ENCODE results near the gene SPCS2. TPM values are rescaled to one million over a fixed set of nuclear protein-coding genes. Genes with fewer than 3 reads are reported as not detected.
"Not testable (repeated sequence)": the region's sequence is repeated elsewhere in the genome, so short reads cannot be mapped to it uniquely, and the experiment has no call there.

Gene SPCS2
- total RNA-seq, 2 donors from 2014 or later, result 26.6 to 34.7 TPM

- no peak for TF ChIP-seq CTCF (IDR thresholded peaks at IDR 0.05)
- Histone ChIP-seq H3K4me3 (peak overlapping the region; percentile 60 to 72), H3K9me3 (no peaks in the 10 kb centered on the region), H3K36me3 (peaks cover 1% of the 10 kb centered on the region), H3K27me3 (no peaks in the 10 kb centered on the region), H3K4me1 (peaks cover 0 to 13% of the 10 kb centered on the region in 2 donors), H3K27ac (peak overlapping the region; percentile 70 to 73)
- no peak for DNase-seq (ENCODE audit: low spot score)
These were observed 40.2 kb downstream of the SPCS2 start for GRCh38 chr11:74989260-74989638.

- not testable (repeated sequence) for H3K27me3 ChIP-seq; H3K4me3 ChIP-seq; H3K27ac ChIP-seq; H3K9me3 ChIP-seq; DNase-seq (ENCODE audit: low spot score)
- Histone ChIP-seq H3K36me3 (peaks cover 10% of the 10 kb centered on the region), H3K4me1 (peaks cover 0 to 13% of the 10 kb centered on the region in 2 donors)
These were observed 41.1 kb downstream of the SPCS2 start for GRCh38 chr11:74990150-74990549.

- H3K36me3 ChIP-seq, result peaks cover 15% of the 10 kb centered on the region
- no peak for TF ChIP-seq CTCF (IDR thresholded peaks at IDR 0.05)
- no peaks in the 10 kb centered on the region for H3K9me3 ChIP-seq
- H3K27ac ChIP-seq, result no peak overlapping the region
- no peaks in the 10 kb centered on the region for H3K27me3 ChIP-seq
- peaks cover 0 to 13% of the 10 kb centered on the region in 2 donors for H3K4me1 ChIP-seq
- DNase-seq (ENCODE audit: low spot score), result no peak
- H3K4me3 ChIP-seq, result no peak overlapping the region
These were observed 41.9 kb downstream of the SPCS2 start for GRCh38 chr11:74990941-74991340.

GRCh38 chr11:74992852-74993251 is 43.8 kb downstream of the SPCS2 start:
- no peaks in the 10 kb centered on the region for H3K9me3 ChIP-seq
- no peaks in the 10 kb centered on the region for H3K27me3 ChIP-seq
- no peak for DNase-seq (ENCODE audit: low spot score)
- H3K27ac ChIP-seq, result no peak overlapping the region
- TF ChIP-seq CTCF (IDR thresholded peaks at IDR 0.05), result no peak
- H3K4me3 ChIP-seq, result no peak overlapping the region
- peaks cover 15% of the 10 kb centered on the region for H3K36me3 ChIP-seq
- peaks cover 0 to 13% of the 10 kb centered on the region in 2 donors for H3K4me1 ChIP-seq

- no peak for DNase-seq (ENCODE audit: low spot score)
- no peaks in the 10 kb centered on the region for H3K4me1 ChIP-seq
- H3K27ac ChIP-seq, result no peak overlapping the region
- no peak for TF ChIP-seq CTCF (IDR thresholded peaks at IDR 0.05)
- H3K27me3 ChIP-seq, result no peaks in the 10 kb centered on the region
- no peaks in the 10 kb centered on the region for H3K9me3 ChIP-seq
- H3K4me3 ChIP-seq, result no peak overlapping the region
- H3K36me3 ChIP-seq, result peaks cover 9% of the 10 kb centered on the region
These were observed 51.9 kb downstream of the SPCS2 start for GRCh38 chr11:75000975-75001354.

- Histone ChIP-seq H3K4me1 (no peaks in the 10 kb centered on the region), H3K27ac (no peak overlapping the region), H3K36me3 (peaks cover 15% of the 10 kb centered on the region), H3K4me3 (no peak overlapping the region), H3K27me3 (no peaks in the 10 kb centered on the region), H3K9me3 (no peaks in the 10 kb centered on the region)
- no peak for DNase-seq (ENCODE audit: low spot score)
- no peak for TF ChIP-seq CTCF (IDR thresholded peaks at IDR 0.05)
These were observed 52.6 kb downstream of the SPCS2 start for GRCh38 chr11:75001686-75002085.
